Stimulated activated CD8-positive, alpha-beta memory T cell treated with anti-CD3 and anti-CD28 coated beads, Interleukin-12 subunit alpha, Interleukin-12 subunit beta, amount 100 ng/mL, for 1 hour (primary cell): Measurements from ENCODE around the gene IVNS1ABP.
"Not testable (repeated sequence)": the region's sequence is repeated elsewhere in the genome, so short reads cannot be mapped to it uniquely, and the experiment has no call there.

ENCODE experiments used
- DNase-seq: peaks from one replicate; pipeline ENCODE4 v3.0.0-alpha.2; 2020; ENCODE audit warnings: low read depth

The IVNS1ABP gene

DNA sequence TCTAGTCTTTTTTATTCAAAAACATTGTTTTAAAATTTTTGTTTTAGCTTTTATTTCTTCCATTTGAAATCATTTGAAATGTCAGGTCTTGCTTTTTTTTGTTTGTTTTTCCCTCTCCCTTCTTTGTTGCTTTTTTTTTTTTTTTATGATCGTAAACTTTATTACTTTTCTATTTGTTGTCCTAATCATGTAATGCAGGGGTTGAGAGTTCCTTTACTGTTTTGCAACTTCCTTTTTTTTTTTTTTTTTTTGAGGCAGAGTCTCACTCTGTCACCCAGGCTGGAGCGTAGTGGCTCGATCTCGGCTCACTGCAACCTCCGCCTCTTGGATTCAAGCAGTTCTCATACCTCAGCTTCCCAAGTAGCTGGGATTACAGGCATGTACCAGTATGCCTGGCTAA is 24.8 kb downstream of the IVNS1ABP start:
- DNase-seq: no peak

DNA sequence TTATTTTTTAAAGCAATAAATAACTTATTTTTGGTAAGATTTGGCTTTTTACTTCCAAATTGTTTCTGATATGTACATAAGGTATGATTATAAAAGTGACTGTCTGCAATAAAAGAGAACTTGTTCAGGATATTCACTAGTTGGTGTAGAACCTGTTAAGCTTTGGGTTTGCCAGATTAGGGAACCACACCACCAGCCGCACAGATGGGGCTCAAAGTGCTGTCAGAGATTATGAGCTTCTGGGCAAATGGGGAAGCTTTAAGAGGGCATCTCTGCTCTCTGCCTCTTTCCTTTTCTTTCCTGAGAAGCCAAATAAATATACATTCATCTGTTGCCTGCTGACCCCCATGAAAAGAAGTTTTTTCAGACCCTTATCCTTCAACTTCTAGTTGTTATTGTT is 25.4 kb downstream of the IVNS1ABP start:
- DNase-seq: no peak

- no peak for DNase-seq
These were observed 25.9 kb downstream of the IVNS1ABP start for GRCh38 chr1:185291159-185291558.

- no peak for DNase-seq
These were observed 27.2 kb downstream of the IVNS1ABP start for GRCh38 chr1:185289880-185290279.

DNA sequence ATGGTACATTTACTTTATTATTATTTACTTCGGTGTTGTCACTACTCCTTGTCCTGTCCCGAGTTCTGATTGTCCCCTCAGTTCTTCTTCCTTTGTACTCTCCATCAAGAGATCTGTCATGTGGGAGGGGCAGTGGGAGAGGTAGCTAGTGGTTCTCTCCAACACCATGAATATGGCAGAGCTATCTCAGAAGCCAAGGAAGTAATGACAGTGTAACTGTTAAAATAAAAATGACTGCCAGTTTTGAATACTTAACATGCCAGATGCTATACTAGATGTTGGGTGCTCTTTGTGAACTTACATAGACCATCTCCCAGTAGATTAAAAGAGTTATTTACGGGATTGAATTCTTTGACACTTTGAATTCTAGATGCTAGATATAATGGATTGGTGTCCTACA is 28.6 kb downstream of the IVNS1ABP start:
- DNase-seq: no peak

DNA sequence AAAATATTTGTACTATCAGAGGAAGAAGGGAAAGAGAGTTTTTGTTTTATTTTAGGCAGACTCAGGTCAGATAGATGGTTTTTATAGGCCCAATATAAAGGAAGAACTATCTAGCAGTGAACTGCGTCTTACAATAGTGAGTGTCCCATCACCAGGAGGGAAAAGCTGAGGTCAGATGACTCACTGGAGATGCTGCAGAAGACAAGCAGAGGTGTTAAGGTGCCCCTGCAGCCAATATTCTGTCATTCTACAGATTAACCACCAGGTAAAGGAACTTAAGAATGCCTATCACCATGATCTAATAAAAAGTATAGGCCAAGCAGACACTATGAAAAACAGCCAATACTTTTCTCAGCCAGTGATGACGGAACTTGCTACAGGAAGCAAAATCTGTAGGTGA is 29.6 kb downstream of the IVNS1ABP start:
- no peak for DNase-seq

GRCh38 chr1:185284533-185285276 is 32.3 kb downstream of the IVNS1ABP start:
- no peak for DNase-seq

GRCh38 chr1:185284116-185284515 is 32.9 kb downstream of the IVNS1ABP start:
- no peak for DNase-seq

- DNase-seq: no peak
These were observed 35.8 kb downstream of the IVNS1ABP start for GRCh38 chr1:185281245-185281644.

- DNase-seq: no peak
These were observed 36.5 kb downstream of the IVNS1ABP start for GRCh38 chr1:185280589-185280988.

- DNase-seq: no peak
These were observed 37.5 kb downstream of the IVNS1ABP start for GRCh38 chr1:185279571-185279970.

DNA sequence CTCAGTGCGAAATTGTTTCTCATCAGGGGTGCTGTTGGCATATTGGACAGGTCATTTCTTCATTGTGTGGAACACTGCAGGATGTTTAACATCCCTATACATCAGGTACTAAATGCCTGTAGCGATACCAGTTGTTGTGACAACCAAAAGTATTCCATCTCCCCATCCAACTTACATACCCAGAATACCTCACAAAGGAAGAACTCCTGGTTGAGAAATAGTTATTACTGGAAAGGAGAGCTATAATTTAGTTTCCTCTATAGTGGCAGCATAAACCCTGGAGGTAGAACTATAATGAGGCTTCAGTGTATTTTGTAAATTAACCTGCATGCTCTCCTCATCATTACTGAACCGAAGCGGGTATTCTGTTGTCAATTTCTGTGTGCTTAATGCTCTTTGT is 45.1 kb downstream of the IVNS1ABP start:
- no peak for DNase-seq

- no peak for DNase-seq
These were observed 48.7 kb downstream of the IVNS1ABP start for GRCh38 chr1:185268352-185268751.

DNA sequence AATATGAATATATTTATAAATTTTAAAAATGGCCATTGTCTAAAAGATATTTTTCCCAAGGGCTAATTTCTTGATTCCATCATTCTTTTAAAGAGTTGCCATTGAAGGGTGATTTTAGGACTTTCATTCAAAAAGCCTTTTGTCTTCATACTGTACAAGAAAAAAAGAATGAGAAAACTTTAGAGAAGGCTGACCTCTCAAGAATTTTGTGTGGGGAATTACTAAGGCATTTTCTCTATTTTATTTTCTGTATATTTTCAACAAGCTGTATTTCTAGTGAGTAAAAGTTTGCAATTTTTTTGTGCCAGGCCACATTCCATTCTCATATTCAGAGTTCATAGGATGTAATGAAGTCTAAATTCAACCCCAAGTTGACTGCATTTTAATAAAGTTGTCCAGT is 49.3 kb downstream of the IVNS1ABP start:
- no peak for DNase-seq

DNA sequence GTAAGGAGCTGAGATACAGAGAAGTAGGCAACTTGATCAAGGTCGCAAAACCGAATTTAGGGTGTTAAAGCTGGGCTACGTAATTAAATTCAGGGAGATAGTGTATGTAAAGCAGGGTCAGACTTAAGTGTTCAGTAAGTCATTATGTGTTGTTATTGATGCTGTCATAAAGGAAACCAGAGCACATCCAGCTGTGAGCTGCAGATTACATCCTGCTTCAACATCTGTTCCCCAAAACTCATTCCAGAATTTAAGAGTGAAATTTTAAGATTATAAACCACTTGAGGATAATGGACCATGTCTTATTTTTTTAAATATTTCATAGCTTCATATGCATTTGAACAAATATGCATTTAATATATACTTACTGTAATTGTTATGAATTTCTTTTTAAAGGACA is 49.7 kb downstream of the IVNS1ABP start:
- DNase-seq: no peak

GRCh38 chr1:185265314-185265713 is 51.7 kb downstream of the IVNS1ABP start:
- DNase-seq: no peak

DNA sequence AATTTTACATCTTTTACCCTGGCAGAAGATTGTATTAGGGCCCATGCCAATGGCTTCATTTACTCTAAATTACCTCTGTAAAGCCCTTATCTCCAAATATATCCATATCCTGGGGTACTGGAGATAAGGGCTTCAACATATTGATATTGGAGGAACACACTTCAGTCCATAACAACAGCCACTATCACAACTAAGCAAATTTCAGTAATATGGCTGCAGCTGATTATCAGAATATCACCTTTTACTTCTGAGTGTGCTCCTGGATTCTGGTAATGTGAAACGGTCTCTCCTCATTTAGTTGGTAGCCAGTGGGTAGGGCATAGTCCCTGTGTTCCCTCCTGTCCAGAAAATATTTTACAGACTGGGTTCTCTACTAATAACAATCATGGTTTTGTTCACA is 53.3 kb downstream of the IVNS1ABP start:
- DNase-seq: no peak

DNA sequence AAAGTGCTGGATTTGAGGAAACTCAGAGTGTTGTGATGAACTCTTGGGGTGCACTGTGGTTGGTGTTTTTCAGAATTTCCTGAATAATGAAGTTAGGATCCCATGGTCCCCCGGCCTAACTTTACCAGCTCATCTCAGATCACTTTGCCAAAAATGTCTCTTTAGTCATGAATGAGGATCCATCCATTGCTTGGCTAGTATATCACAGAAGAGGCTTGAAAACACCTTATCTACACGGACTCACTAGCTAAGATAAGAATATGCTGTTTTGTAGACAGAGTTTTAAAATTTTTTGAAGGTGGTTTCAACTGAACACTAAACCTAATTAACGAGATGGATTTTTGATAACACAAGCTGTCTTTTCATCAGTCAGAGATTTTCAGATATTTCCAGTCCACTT is 53.8 kb downstream of the IVNS1ABP start:
- DNase-seq: no peak

- no peak for DNase-seq
These were observed 54.9 kb downstream of the IVNS1ABP start for GRCh38 chr1:185262151-185262550.

GRCh38 chr1:185260611-185261010 is 56.4 kb downstream of the IVNS1ABP start:
- DNase-seq: no peak

- DNase-seq: no peak
These were observed 58.4 kb downstream of the IVNS1ABP start for GRCh38 chr1:185258676-185259075.

- no peak for DNase-seq
These were observed 59.2 kb downstream of the IVNS1ABP start for GRCh38 chr1:185257950-185258208.

DNA sequence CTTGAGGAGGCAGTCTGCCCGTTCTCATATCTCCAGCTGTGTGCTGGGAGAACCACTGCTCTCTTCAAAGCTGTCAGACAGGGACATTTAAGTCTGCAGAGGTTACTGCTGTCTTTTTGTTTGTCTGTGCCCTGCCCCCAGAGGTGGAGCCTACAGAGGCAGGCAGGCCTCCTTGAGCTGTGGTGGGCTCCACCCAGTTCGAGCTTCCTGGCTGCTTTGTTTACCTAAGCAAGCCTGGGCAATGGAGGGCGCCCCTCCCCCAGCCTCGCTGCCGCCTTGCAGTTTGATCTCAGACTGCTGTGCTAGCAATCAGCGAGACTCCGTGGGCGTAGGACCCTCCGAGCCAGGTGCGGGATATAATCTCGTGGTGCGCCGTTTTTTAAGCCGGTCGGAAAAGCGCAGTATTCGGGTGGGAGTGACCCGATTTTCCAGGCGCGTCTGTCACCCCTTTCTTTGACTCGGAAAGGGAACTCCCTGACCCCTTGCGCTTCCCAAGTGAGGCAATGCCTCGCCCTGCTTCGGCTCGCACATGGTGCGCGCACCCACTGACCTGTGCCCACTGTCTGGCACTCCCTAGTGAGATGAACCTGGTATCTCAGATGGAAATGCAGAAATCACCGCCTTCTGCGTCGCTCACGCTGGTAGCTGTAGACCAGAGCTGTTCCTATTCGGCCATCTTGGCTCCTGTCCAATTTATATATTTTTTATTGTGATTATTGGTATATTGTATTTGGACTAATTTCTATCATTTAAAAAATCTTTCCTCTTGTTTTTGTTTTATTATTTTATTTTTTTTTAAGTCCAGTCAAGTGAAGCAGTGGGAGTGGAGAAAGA is 59.7 kb downstream of the IVNS1ABP start:
- DNase-seq: not testable (repeated sequence)

GRCh38 chr1:185255595-185255994 is 61.4 kb downstream of the IVNS1ABP start:
- DNase-seq: not testable (repeated sequence)
